ENCODE measurements around the gene ZNF205.
"Not testable (repeated sequence)": the region's sequence is repeated elsewhere in the genome, so short reads cannot be mapped to it uniquely, and the experiment has no call there.

Gene ZNF205

DNA sequence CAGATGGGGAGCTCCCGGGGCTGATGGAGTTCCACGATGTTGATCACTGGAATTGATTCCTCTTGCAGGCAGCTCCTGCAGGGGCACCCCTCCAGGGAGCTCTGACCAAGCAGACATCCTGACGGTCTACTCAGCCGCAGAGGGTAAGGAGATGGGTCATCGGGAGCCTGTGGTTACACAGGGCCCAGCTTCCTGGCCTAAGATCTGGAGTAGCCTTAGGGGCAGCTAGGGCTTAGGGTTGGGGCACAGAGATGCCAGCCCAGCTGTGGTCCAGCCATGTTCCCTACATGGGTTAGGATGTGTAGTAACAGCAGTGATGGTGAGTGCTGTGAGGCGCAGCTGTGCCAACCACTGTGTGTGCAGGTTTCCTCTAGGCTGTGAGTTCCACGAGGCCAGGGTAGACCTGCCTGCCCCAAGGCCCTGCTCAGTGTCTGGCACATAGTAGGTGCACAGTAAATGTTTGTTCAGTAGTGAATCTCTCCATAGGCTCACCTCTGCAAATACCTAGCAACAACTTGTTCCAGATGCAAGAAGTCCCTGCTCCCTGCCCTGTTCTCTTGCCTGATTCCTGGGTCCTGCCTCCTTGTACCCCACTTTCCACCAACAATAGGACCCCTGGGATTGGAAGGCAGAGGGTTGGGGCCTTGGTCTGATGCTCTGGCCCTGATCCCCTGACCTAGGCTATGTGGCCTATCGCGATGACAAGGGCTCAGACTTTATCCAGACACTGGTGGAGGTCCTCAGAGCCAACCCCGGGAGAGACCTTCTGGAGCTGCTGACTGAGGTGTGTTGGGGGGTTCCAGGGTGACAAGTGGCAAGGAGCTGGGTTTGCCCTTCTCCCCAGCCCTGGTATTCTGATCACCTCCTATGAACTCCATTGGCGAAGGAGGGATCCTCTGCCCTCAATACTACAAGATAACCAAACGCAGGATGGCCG lies 36.1 kb downstream of the ZNF205 start:
- DNase-seq (ENCODE audit: low read depth in 2 of 2), result no peak

DNA sequence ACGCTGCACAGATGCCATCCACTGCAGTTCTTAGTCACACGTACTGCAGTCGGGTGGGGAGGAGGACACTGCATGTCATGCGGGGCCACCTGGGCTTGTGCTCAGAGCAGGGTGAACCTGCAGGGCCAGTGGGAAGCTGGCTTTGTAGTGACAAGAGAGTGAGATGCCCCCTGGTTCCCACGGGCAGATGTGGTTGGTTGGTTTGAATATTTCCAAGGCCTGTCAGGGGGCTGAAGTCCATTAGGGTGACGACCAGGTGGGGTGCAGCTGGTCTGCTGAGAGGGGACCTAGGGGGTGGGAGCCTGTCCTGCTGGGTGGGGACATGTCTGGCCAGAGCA lies 36.8 kb downstream of the ZNF205 start:
- no peak for DNase-seq (ENCODE audit: low read depth in 2 of 2)

DNA sequence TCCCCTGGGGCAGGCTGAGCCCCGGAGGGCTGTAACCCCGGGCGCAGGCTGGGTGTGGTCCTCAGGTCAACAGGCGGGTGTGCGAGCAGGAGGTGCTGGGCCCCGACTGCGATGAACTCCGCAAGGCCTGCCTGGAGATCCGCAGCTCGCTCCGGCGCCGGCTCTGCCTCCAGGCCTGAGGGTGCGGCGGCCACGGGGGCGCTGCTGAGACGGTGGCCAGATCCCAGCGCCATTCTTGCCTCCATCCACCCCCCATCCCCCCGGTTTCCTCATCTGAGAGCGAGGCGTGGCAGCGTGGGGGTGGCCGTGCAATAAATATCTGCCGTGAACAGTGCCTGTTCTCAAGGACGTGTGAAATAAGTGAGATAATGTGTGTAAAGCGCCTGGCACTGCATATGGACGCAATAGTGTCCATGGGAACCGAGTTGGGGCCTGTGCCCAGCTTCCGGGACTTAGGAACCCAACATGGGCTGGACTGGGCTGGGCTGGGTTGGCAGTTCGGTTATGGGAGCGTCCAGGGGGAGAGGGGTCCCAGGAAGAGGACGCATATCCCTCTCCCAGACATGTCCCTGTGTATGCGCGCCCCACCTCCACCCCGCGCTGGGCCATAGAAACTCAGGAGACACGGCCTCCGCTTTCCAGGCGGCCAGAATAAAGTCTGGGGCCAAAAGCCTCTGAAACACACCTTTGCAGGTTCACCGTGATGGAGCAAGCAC lies 37.4 kb downstream of the ZNF205 start:
- DNase-seq (ENCODE audit: low read depth in 2 of 2), result no peak

DNA sequence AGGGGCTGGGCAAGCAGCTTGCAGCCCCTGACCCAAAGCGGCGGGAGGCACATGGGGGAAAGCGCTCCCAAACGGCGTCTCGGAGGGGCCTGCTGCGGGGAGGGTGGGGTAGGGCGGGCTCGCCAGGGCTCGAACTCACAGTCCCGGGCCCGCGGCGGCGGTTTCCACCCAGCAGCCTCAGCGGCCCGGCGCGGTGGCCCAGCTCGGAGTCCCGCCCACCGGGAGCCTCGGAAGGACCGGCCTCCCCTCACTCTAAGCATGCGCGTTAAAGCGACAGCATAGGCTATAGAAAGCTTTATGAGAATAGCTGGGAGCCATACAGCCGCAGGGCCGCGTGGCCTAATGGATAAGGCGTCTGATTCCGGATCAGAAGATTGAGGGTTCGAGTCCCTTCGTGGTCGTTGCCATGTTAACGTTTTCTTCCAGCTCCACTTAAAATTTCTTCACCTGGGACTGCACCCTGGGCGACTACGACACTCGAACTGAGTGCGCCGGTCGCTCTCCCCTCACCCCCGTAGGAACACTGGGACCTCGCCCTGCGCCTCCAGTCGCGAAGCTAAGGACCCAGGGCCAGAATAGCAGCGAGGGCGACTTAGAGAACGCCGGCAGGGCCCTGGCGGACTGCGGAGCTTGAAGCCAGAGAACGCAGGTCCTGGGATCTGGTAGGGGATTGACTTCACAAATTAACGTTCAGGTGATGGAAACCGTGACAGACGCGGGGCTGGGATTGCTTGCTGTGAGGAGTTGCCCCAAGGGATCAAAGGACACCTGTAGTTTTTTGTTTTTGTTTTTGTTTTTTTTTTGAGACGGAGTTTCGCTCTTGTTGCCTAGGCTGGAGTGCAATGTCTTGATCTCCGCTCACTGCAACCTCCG lies 38.2 kb downstream of the ZNF205 start:
- peak; percentile 91 to 93 for DNase-seq (ENCODE audit: low read depth in 2 of 2)

DNA sequence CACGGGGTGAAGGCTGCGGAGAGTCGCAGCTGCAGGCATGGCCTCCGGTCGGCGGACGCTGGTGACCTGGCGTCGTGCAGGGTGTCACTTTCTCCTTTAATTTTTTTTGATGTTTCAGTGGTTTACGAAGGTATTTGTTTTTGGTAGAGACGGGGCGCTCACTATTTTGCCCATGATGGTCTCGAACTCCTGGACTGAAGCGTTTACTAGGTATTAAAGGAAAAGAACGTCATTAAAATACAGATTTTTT lies 39.6 kb downstream of the ZNF205 start:
- DNase-seq (ENCODE audit: low read depth in 2 of 2), result no peak

DNA sequence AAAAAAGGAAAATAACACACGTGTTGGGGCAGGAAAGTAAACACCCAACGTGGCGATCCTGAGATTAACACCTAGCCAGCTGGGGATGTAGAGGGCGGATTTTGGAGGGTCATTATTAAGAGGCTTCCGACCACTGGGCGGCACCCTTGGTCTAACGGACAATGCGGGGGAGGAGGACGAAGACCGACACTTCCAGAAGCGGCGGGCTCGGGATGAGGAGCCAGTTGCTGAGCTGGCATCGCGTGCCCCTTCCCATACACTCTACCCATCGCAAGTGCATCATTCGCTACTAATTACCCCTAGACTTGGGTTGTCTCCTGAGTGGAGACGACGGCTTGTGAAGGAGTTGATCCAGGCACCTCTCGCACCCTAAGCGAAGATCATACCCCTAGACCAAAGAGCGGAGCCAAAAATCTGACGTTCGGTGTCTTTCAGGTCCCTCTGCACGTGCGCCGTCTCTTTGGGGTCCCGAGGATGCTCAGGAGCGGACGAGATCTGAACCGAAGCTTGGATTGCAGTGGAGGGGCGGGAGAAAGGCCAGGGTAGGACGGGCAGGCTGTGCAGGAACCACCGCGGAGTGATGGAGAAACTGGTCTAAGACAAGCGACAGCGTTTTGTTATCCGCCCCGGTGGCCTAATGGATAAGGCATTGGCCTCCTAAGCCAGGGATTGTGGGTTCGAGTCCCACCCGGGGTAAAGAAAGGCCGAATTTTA lies 40.0 kb downstream of the ZNF205 start:
- DNase-seq (ENCODE audit: low read depth in 2 of 2), result peak; percentile 84 to 86

DNA sequence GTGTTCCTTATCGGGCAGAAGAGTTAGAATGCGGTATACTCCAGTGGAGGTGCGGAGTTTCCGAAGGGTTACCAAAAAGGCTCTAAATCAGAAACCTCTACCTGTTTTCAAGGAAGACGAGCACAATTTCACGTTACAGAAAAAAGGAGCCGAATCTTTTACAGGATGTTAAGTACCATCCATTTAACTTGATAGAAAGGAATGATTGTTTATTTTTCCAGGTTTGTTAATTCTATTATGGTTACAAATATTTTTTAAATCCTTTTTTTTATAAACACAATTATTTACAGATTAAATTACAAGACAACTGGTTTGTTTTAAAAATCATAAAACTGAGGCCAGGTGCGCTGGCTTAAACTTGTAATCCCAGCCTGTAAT lies 40.6 kb downstream of the ZNF205 start:
- no peak for DNase-seq (ENCODE audit: low read depth in 2 of 2)

DNA sequence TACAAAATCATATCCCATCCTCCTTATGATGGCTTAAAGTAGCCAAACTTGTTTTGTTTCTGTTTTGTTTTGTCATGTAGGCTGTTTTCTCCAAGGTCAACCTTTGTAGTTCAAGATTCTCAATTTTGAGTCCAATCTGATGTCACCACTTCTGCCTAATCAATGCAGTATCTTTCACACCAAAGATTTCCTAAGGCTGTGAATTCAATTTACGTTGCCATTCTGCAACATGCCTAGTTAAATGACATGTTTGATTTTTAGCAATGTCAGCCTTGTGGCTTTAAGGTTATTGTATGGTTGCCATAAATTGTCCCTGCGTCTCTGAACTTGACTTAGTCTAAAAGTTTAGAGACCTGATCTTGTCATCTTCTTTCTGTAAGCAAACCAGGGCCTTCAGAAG lies 42.8 kb downstream of the ZNF205 start:
- DNase-seq (ENCODE audit: low read depth in 2 of 2), result no peak

DNA sequence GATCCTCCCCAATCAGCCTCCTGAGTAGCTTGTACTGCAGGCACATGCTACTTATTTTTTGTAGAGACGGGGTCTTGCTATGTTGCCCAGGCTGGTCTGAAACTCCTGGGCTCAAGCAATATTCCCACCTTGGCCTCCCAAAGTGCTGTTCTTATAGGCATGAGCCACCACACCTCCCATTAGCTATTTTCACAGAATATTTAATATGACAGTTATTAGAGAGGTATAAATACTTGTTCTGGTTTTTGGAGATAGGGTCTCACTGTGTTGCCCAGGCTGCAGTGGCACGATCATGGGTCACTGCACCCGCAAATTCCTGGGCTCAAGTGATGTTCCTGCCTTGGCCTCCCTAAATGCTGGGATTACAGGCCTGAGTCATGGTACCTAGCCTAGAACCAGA lies 43.6 kb downstream of the ZNF205 start:
- no peak for DNase-seq (ENCODE audit: low read depth in 2 of 2)

DNA sequence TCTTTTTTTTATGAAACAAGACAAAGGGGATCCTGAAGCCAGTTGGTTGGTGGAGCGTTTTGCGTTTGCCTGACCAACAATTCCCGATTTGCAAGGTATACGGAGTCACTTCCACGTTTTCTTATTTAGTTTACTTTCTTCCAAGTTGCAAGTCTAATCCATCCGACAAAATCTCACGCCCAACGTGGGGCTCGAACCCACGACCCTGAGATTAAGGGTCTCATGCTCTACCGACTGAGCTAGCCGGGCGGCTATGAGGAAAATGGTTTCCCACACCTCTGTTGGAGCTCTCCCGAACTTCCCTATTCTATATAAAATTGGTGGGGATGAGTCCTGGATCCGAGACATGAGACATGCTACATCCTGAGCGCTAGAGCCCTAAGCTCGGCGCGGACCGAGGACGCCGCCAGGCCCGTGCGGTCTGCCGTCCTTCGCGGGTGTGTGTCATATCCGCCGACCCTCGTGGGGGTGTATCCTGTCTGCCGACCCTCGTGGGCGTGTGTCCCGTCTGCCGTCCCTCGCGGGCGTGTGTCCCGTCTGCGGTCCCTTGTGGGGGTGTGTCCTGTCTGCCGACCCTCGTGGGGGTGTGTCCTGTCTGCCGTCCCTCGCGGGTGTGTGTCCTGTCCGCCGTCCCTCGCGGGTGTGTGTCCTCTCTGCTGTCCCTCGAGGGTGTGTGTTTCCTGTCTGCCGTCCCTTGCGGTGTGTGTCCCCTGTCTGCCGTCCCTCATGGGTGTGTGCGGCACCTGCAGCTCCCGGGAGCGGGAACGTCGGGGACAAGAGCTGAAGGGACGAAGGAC lies 45.0 kb downstream of the ZNF205 start:
- DNase-seq (ENCODE audit: low read depth in 2 of 2), result peak; percentile 87 to 89

DNA sequence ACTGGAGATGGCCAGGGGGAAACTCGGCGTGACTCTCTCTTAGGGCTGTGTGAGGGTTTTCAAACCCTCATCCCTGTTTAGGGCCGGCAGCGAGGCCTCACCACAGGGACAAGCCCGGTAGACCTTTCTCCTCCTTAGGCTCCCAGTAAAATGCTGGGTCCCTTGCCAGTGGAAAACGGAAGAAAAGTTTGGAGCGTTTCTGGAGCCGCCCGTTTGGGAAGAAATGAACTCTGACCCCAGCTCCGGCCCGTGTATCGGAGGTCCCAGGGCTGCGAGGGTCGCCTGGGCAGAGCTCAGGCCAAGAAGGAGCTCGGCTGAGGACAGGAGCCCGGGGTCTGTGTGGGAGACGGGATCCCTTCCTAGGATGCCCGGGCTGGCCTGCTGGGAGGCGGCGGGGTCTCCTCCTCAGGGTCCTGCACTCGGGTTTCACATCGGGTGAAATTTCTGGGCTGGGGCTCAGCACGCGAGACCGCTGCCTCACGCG lies 45.7 kb downstream of the ZNF205 start:
- no peak for DNase-seq (ENCODE audit: low read depth in 2 of 2)

DNA sequence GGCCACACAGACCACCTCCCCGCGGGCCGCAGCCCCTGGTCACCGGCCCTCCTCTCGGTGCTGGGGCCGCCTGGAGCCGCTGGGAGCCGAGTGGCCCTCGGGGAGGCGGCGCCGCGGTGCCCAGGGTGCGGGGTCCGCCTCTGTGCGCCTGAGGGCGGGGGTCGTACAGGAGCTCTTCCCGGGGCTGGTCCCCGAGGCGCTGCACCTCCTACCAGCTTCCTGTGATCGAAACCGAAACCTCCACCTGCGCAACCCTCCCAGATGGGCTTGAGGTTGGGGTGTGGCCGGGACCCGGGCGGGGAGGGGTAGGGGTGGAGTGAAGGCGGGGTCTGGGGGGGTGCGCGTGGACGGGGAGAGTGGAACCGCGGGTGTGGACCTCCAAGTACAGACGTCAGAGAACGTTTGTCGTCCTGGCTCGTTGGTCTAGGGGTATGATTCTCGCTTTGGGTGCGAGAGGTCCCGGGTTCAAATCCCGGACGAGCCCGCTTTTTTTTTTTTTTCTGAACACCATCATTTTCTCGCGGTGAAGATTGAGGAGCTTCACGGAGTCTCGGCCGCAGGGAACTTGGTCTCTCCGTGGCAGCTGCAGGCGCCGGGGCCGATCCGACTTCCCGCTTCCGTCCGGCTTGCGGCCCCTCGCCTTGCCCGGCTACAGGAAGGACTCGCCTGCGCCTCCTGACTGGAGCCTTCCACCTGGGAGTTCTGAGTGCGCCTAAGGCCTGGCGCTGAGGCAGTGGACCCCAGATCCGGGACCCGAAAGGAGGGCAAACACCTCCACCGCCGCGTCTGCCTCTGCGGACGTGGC lies 46.3 kb downstream of the ZNF205 start:
- DNase-seq (ENCODE audit: low read depth in 2 of 2), result peak; percentile 47 to 50

DNA sequence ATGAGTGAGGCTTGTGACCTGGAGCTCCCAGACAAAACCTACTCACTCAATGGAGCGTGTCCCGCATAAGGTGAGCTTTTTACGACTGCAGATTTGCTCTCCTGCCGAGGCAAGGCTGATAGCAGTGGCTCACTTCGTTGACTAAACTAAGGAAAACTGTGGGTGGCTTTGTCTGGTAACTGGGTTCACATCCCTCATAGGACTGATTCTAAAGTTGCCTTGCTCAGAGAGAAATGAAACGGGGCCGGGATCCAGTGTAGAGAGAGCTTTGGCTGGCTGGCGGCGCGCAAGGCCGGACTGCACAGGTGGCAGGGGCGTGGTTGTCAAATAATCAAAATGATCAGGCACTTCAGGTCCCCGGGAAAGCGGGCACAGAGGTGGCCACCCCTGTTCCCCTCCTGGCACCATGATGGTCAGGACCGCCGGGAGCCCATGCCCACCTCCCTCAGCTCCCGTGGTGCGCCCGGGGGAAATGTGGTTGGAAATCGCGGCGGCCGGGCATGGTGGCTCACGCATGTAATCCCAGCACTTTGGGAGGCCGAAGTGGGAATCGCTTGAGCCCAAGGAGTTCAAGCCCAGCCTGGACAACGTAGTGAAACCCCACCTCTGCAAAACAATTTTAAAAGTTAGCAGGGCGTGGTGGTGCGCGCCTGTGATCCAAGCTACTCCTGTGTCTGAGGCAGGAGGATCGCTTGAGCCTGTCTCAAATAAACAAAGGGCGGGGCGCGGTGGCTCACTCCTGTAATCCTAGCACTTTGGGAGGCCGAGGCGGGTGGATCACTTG lies 49.0 kb downstream of the ZNF205 start:
- no peak for DNase-seq (ENCODE audit: low read depth in 2 of 2)

DNA sequence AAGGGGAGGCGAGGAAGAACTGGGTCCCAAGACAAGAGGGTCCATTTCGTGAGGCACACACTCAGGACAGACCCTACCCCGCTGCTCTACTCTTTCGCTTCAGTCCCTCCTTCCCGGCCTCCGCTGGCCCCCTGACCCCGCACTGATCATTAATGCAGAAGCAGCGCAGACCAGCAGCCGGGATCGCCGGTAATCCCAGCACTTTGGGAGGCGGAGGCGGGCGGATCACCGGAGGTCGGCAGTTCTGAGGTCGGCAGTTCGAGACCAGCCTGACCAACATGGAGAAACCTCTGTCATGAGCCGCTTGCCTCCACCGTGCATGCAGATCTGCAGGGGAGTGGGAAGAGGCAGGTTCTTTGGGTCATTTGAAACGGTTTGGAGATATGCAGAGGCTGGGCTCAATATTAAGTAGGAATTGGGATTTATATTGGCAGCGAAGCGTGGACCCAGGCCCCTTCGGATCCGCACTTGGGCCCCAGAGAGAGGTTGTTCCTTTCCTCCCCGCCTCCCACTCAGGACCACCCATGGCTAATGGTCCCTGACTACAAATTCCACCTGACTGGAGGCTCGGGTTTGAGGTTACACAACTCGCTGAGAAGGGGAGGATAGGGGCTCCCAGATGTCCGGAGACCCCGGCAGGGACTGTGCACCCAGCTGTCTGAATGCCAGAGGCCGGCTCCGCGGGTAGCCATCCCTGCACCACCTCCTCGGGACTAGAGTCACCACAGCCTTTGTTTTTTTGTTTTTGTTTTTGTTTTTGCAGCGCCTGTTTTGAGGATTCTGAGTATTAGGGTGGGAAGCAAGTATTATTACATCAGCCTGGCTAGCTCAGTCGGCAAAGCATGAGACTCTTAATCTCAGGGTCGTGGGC lies 52.0 kb downstream of the ZNF205 start:
- DNase-seq (ENCODE audit: low read depth in 2 of 2), result no peak

DNA sequence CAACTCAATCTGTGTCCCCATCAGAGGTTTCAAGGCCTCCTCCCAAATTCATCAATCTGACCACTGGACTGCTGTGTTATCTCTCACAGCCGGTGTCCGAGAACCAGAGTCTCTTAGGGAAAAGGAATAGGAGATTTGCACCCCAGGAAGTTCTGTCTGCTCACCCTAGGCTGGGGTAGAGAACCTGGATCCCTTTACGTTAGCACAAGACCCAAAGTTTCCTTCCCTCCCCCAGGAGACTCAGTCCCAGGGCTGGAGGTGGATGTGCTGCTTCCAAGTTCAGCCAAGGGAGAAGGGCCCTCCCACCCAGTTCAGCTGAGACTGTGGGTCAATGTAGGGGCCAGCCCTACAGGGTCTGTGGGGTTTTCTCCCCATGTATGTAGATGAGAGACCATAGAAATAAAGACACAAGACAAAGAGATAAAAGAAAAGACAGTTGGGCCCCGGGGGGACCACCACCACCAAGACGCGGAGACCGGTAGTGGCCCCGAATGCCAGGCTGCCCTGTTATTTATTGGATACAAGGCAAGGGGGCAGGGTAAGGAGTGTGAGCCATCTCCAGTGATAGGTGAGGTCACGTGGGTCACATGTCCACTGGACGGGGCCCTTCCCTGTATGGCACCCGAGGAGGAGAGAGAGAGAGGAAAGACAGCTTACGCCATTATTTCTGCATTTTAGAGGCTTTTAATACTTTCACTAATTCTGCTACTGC lies 52.9 kb downstream of the ZNF205 start:
- no peak for DNase-seq (ENCODE audit: low read depth in 2 of 2)

DNA sequence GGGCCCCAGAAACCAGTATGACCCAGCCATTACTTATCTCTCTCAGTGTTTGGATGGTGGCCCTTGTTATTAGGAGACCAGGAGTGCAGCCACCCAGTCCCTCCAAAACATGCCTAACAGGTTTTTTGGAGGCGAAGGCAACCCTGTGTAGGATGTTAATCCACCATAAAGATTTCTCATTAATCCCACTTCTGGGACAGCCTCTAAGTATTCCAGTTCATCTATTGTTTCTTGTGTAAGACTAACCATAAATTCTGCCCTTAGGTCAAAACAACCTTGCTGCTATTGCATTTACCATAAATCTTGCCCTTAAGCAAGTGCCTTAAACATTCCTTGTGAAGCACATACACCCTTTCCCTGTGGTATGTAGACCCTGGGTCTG lies 54.1 kb downstream of the ZNF205 start:
- DNase-seq (ENCODE audit: low read depth in 2 of 2), result no peak

DNA sequence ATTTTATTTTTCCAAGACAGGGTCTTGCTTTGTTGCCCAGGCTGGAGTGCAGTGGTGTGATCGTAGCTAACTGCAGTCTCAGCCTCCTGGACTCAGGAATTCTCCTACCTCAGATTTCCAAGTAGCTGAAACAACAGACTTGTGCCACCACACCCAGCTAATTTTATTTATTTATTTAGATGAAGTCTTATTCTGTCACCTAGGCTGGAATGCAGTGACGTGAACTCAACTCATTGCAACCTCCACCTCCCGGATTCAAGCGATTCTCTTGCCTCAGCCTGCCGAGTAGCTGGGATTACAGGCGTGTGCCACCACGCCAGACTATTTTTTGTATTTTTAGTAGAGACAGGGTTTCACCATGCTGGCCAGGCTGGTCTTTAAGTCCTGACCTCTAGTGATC lies 56.3 kb downstream of the ZNF205 start:
- not testable (repeated sequence) for DNase-seq (ENCODE audit: low read depth in 2 of 2)

Measured in fibroblast of skin of left quadriceps (primary cell).